ENCODE data around the gene TPM4. TPM values are rescaled to one million over a fixed set of nuclear protein-coding genes. Genes with fewer than 3 reads are reported as not detected.

TPM4 gene
- total and polyA plus RNA-seq, 2 of the 13 experiments (the other 11 are each of a cell fraction or from before 2014, with no cell fraction given), result 180 to 188 TPM

DNA sequence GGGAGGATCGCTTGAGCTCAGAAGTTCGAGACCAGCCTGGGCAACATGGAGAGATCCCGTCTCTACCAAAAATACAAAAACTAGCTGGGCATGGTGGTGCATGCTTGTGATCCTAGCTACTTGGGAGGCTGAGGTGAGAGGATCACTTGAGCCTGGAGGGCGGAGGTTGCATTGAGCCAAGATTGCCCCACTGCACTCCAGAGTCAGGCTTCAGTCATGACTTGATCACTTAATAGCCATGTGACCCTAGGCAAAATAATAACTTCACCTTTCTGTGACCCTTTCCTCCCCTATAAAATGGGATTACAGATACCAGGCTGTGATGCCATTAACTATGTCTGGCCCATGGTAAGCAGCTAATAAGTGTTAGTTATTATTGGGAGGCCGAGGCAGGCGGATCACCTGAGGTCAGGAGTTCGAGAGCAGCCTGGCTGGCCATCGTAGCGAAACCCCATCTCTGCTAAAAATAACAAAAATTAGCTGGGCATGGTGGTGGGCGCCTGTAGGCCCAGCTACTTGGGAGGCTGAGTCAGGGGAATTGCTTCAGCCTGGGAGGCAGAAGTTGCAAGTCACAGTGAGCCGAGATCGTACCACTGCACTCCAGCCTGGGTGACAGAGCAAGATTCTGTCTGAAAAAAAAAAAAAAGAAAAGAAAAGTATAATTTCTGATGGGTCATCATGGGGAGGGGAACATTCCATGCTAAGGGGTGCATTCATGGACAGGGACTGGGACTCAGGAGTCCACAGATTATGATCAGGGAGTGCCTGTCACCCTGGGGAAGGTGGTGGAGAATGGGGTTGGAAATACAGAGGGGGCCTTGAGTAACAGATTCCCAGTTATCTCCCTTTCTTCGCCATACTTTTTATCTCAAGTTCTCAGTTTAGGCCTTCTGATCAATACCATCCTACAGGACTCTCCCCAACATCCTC is 15.5 kb downstream of the TPM4 start:
- DNase-seq (ENCODE audit: low spot score), result no peak
- TF ChIP-seq, protein P1, sequence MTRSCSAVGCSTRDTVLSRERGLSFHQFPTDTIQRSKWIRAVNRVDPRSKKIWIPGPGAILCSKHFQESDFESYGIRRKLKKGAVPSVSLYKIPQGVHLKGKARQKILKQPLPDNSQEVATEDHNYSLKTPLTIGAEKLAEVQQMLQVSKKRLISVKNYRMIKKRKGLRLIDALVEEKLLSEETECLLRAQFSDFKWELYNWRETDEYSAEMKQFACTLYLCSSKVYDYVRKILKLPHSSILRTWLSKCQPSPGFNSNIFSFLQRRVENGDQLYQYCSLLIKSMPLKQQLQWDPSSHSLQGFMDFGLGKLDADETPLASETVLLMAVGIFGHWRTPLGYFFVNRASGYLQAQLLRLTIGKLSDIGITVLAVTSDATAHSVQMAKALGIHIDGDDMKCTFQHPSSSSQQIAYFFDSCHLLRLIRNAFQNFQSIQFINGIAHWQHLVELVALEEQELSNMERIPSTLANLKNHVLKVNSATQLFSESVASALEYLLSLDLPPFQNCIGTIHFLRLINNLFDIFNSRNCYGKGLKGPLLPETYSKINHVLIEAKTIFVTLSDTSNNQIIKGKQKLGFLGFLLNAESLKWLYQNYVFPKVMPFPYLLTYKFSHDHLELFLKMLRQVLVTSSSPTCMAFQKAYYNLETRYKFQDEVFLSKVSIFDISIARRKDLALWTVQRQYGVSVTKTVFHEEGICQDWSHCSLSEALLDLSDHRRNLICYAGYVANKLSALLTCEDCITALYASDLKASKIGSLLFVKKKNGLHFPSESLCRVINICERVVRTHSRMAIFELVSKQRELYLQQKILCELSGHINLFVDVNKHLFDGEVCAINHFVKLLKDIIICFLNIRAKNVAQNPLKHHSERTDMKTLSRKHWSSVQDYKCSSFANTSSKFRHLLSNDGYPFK (CRISPR knock-in tag; IDR thresholded peaks at IDR 0.05; ENCODE audit: borderline replicate concordance), result no peak
- TF ChIP-seq ZNF225 (CRISPR knock-in tag; IDR thresholded peaks at IDR 0.05) (no peak), HDAC1 (CRISPR knock-in tag; IDR thresholded peaks at IDR 0.05) (no peak), ZNF253 (CRISPR knock-in tag; IDR thresholded peaks at IDR 0.05; ENCODE audit: borderline replicate concordance) (no peak), ERF (CRISPR knock-in tag; IDR thresholded peaks at IDR 0.05) (no peak)
- TF ChIP-seq, protein P2, sequence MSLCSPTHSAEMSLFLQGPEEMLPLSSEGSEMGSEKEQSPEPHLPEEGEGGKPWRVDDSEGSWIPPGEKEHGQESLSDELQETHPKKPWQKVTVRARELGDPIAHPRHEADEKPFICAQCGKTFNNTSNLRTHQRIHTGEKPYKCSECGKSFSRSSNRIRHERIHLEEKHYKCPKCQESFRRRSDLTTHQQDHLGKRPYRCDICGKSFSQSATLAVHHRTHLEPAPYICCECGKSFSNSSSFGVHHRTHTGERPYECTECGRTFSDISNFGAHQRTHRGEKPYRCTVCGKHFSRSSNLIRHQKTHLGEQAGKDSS (CRISPR knock-in tag; IDR thresholded peaks at IDR 0.05; ENCODE audit: borderline replicate concordance, low read depth), result no peak
- TF ChIP-seq, protein P3, sequence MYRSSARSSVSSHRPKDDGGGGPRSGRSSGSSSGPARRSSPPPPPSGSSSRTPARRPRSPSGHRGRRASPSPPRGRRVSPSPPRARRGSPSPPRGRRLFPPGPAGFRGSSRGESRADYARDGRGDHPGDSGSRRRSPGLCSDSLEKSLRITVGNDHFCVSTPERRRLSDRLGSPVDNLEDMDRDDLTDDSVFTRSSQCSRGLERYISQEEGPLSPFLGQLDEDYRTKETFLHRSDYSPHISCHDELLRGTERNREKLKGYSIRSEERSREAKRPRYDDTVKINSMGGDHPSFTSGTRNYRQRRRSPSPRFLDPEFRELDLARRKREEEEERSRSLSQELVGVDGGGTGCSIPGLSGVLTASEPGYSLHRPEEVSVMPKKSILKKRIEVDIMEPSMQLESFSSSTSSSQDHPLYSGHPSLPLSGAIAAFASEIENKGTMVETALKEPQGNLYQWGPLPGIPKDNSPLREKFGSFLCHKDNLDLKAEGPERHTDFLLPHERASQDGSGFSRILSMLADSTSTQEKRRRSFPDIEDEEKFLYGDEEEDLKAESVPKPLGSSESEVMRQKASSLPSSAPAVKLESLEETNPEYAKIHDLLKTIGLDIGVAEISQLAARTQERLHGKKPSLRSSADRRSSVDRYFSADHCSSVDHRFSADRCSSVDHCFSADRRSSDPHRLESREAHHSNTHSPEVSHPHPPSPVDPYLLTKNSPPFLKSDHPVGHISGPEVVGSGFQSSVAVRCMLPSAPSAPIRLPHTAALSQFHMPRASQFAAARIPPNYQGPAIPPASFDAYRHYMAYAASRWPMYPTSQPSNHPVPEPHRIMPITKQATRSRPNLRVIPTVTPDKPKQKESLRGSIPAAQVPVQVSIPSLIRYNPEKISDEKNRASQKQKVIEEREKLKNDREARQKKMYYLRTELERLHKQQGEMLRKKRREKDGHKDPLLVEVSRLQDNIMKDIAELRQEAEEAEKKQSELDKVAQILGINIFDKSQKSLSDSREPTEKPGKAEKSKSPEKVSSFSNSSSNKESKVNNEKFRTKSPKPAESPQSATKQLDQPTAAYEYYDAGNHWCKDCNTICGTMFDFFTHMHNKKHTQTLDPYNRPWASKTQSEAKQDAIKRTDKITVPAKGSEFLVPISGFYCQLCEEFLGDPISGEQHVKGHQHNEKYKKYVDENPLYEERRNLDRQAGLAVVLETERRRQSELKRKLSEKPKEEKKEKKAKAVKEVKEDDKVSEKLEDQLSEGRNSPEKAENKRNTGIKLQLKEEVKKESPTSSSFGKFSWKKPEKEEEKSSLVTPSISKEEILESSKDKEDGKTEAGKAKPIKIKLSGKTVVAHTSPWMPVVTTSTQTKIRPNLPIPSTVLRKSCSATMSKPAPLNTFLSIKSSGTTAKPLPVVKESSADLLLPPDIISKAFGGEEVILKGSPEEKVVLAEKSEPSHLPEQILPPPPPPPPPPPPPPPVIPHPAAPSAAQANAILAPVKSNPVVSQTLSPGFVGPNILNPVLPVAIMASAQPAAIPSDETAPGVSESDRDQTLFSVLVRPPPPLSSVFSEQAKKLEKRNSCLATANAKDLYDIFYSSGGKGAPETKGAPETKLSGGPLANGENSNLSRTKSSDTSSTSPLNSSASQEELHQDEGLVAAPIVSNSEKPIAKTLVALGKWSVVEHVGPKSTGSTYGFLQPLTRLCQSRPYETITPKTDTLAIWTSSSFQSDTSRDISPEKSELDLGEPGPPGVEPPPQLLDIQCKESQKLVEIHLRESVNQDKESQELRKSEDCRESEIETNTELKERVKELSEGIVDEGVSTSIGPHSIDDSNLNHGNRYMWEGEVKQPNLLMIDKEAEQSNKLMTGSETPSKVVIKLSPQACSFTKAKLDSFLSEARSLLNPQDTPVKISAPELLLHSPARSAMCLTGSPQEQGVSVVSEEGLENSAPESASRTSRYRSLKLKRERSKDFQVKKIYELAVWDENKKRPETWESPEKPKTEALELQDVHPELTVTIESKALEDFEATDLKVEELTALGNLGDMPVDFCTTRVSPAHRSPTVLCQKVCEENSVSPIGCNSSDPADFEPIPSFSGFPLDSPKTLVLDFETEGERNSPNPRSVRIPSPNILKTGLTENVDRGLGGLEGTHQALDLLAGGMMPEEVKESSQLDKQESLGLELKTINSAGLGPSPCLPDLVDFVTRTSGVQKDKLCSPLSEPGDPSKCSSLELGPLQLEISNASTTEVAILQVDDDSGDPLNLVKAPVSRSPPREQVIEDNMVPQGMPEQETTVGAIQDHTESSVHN (CRISPR knock-in tag; IDR thresholded peaks at IDR 0.05), result no peak

More for the DNA sequence above, 15.5 kb downstream of the TPM4 start:
- intact Hi-C loops (cut with micrococcal nuclease; ENCODE audit: unreplicated experiment) (no loop called here), in situ Hi-C loops (cut with HindIII; ENCODE audit: extremely low pct_ligation_motif_present, low pct_unique_long_range_greater_than_20kb) (no loop called here)
- no peaks in the 10 kb centered on the region for H4K20me1 ChIP-seq (ENCODE audit: insufficient read depth, low read length)
- ChIA-PET POLR2A (interaction anchor here (0.7 to 6.1 kb wide), 2 partner anchors 14 to 53 kb away, joined by 4 to 66 read pairs; partner anchors contain the start of gene TPM4), CTCF (ENCODE audit: low intra/inter-chr PET ratio, low total read pairs) (interaction anchor here (0.7 kb wide), 1 partner anchor 25 kb away, joined by 4 read pairs; no protein-coding TSS in a partner anchor)
- H2AFZ ChIP-seq (ENCODE audit: low read length), result no peak overlapping the region
- H3K27me3 ChIP-seq (ENCODE audit: control insufficient read depth in 1 of 2, insufficient read depth in 2 of 2, low read length in 2 of 2), result no peaks in the 10 kb centered on the region
- no peak overlapping the region for H3K4me2 ChIP-seq (ENCODE audit: low read depth, low read length)
- 97% methylated on average over 12 of the region's 13 CpGs for WGBS (ENCODE audit: low lambda C conversion rate)
- FAIRE-seq, result no peak
- peaks cover 98% of the 10 kb centered on the region for H3K4me1 ChIP-seq (ENCODE audit: insufficient read depth, low read length)
- H3K79me2 ChIP-seq (ENCODE audit: insufficient read depth, low read length), result no peaks in the 10 kb centered on the region
- ATAC-seq, result no peak
- no peak overlapping the region for H3K4me3 ChIP-seq (replicated peaks in 1 of 3; ENCODE audit: insufficient read depth in 1 of 3, low read depth in 2 of 3, low read length in 3 of 3)
- no peaks in the 10 kb centered on the region for H3K9me3 ChIP-seq (ENCODE audit: low read length)
- H3K9ac ChIP-seq (ENCODE audit: insufficient read depth, low read depth, low read length), result no peak overlapping the region
- peaks cover 17 to 56% of the 10 kb centered on the region in 2 experiments for H3K36me3 ChIP-seq (replicated peaks in 1 of 2; ENCODE audit: control insufficient read depth in 1 of 2, insufficient read depth in 2 of 2, low read length in 2 of 2)
- BruUV-seq (replicated peaks), result no TSS peak
- no peak overlapping the region for H3K27ac ChIP-seq (ENCODE audit: extremely low read length, insufficient read depth, low read length)

Data from HepG2 (cell line).